ENCODE measurements around the gene TAS2R42. TPM values are rescaled to one million over a fixed set of nuclear protein-coding genes. Genes with fewer than 3 reads are reported as not detected.

Gene TAS2R42
- total RNA-seq, 1 donor from 2014 or later, result not detected

- DNase-seq, result no peak
- Mint-ChIP-seq H3K27ac (no peak overlapping the region), H3K27me3 (no peaks in the 10 kb centered on the region), H3K4me3 (no peak overlapping the region), H3K36me3 (ENCODE audit: low read depth) (peaks cover 39% of the 10 kb centered on the region), H3K4me1 (peaks cover 1% of the 10 kb centered on the region), H3K9me3 (peaks cover 3% of the 10 kb centered on the region)
- intact Hi-C loops (cut with micrococcal nuclease), result no loop called here
- CTCF ChIA-PET, result no interaction called here
- TF ChIP-seq CTCF (IDR thresholded peaks at IDR 0.05), result no peak
- POLR2A ChIA-PET, result no interaction called here
- no peak for ATAC-seq (ENCODE audit: low read depth)
These were observed 34.0 kb downstream of the TAS2R42 start for GRCh38 chr12:11152725-11153124.

GRCh38 chr12:11150832-11151231, 35.9 kb downstream of the TAS2R42 start:
- Mint-ChIP-seq H3K4me1 (peaks cover 1% of the 10 kb centered on the region), H3K27me3 (no peaks in the 10 kb centered on the region), H3K36me3 (ENCODE audit: low read depth) (peaks cover 31% of the 10 kb centered on the region), H3K27ac (no peak overlapping the region), H3K4me3 (no peak overlapping the region), H3K9me3 (peaks cover 2% of the 10 kb centered on the region)
- ATAC-seq (ENCODE audit: low read depth) (no peak), DNase-seq (no peak)
- TF ChIP-seq CTCF (IDR thresholded peaks at IDR 0.05), result no peak
- ChIA-PET CTCF (no interaction called here), POLR2A (no interaction called here)
- intact Hi-C loops (cut with micrococcal nuclease), result no loop called here

GRCh38 chr12:11147420-11147819, 39.3 kb downstream of the TAS2R42 start:
- Mint-ChIP-seq H3K9me3 (peaks cover 24% of the 10 kb centered on the region), H3K36me3 (ENCODE audit: low read depth) (peaks cover 34% of the 10 kb centered on the region), H3K27me3 (no peaks in the 10 kb centered on the region), H3K4me1 (peaks cover 10% of the 10 kb centered on the region), H3K27ac (no peak overlapping the region), H3K4me3 (no peak overlapping the region)
- ATAC-seq (ENCODE audit: low read depth), result no peak
- intact Hi-C loops (cut with micrococcal nuclease), result no loop called here
- TF ChIP-seq CTCF (IDR thresholded peaks at IDR 0.05), result no peak
- ChIA-PET CTCF (no interaction called here), POLR2A (no interaction called here)
- no peak for DNase-seq

- no peak overlapping the region for H3K27ac Mint-ChIP-seq
These were observed 42.4 kb downstream of the TAS2R42 start for GRCh38 chr12:11144297-11144696.

GRCh38 chr12:11143352-11143751, 43.4 kb downstream of the TAS2R42 start:
- no peak for ATAC-seq (ENCODE audit: low read depth)
- no peak for TF ChIP-seq CTCF (IDR thresholded peaks at IDR 0.05)
- ChIA-PET POLR2A (no interaction called here), CTCF (no interaction called here)
- intact Hi-C loops (cut with micrococcal nuclease), result no loop called here
- DNase-seq, result no peak
- Mint-ChIP-seq H3K27me3 (no peaks in the 10 kb centered on the region), H3K4me1 (peaks cover 17% of the 10 kb centered on the region), H3K36me3 (ENCODE audit: low read depth) (peaks cover 23% of the 10 kb centered on the region), H3K9me3 (peaks cover 24% of the 10 kb centered on the region), H3K27ac (no peak overlapping the region), H3K4me3 (no peak overlapping the region)

More at GRCh38 chr12:11144297-11144696, 42.4 kb downstream of the TAS2R42 start:
- Mint-ChIP-seq H3K4me3 (no peak overlapping the region), H3K27me3 (no peaks in the 10 kb centered on the region), H3K36me3 (ENCODE audit: low read depth) (peaks cover 25% of the 10 kb centered on the region), H3K4me1 (peaks cover 17% of the 10 kb centered on the region), H3K9me3 (peaks cover 24% of the 10 kb centered on the region)
- no peak for DNase-seq
- no peak for ATAC-seq (ENCODE audit: low read depth)
- TF ChIP-seq CTCF (IDR thresholded peaks at IDR 0.05), result no peak
- ChIA-PET POLR2A (no interaction called here), CTCF (no interaction called here)
- intact Hi-C loops (cut with micrococcal nuclease), result no loop called here

All from activated B cell treated with CpG ODN at 0.5 μM for 24 hours (primary cell).